CD8-positive, alpha-beta memory T cell (primary cell): ENCODE measurements around the gene LRP3. TPM values are rescaled to one million over a fixed set of nuclear protein-coding genes. Genes with fewer than 3 reads are reported as not detected.

Source experiments
- CTCF ChIA-PET: fragments of 350-600 bp; sonication (Branson Sonifier 250); formaldehyde crosslinking; loops from one replicate; lab custom pipeline; 2021; ENCODE audit warnings: antibody characterized with exemption; lab: Charles Lee
- POLR2A ChIA-PET: fragments of 350-600 bp; sonication (Branson Sonifier 250); formaldehyde crosslinking; loops from one replicate; lab custom pipeline; 2021; ENCODE audit warnings: antibody characterized with exemption; lab: Charles Lee
- DNase-seq, 5 donors: peaks; one replicate each; pipeline versions ENCODE4 v3.0.0 to v3.0.0-alpha.2; 2020 to 2022; ENCODE audit warnings: mixed read lengths in 1 of 5
- H3K27ac ChIP-seq: one replicate; pipeline ENCODE4 v1.7.0; 2013; ENCODE audit warnings: low read depth, mild to moderate bottlenecking, low read length, moderate library complexity
- H3K27me3 ChIP-seq: 2 replicates; pipeline ENCODE4 v1.7.0; 2013; ENCODE audit warnings: low read length, mild to moderate bottlenecking; ENCODE audit not compliant: insufficient read depth, poor library complexity, severe bottlenecking
- H3K36me3 ChIP-seq: 2 replicates; pipeline ENCODE4 v1.7.0; 2013; ENCODE audit warnings: mild to moderate bottlenecking, low read length, moderate library complexity; ENCODE audit not compliant: insufficient read depth
- H3K4me1 ChIP-seq: 2 replicates; pipeline ENCODE4 v1.7.0; 2013; ENCODE audit warnings: mild to moderate bottlenecking, low read length, moderate library complexity; ENCODE audit not compliant: insufficient read depth
- H3K4me3 ChIP-seq: 2 replicates; pipeline ENCODE4 v1.7.0; 2013; ENCODE audit warnings: mild to moderate bottlenecking, low read length
- H3K9me3 ChIP-seq: 2 replicates; pipeline ENCODE4 v1.7.0; 2013; ENCODE audit warnings: mild to moderate bottlenecking, low read length
- H3K27ac Mint-ChIP-seq, 8 donors: one replicate each; pipeline ENCODE4 v1.8.0; 2020 to 2021; ENCODE audit warnings: mixed read lengths in 8 of 8, mild to moderate bottlenecking in 6 of 8, inconsistent platforms in 3 of 8, moderate library complexity in 3 of 8
- H3K27me3 Mint-ChIP-seq, 2 donors: one replicate each; pipeline ENCODE4 v1.8.0; 2020 to 2021; ENCODE audit warnings: mixed read lengths in 2 of 2, mild to moderate bottlenecking in 1 of 2, moderate library complexity in 1 of 2
- H3K36me3 Mint-ChIP-seq, 3 donors: one replicate each; pipeline ENCODE4 v1.8.0; 2020 to 2021; ENCODE audit warnings: mixed read lengths in 3 of 3, inconsistent platforms in 1 of 3, mild to moderate bottlenecking in 1 of 3
- H3K4me1 Mint-ChIP-seq, 3 donors: one replicate each; pipeline ENCODE4 v1.8.0; 2020 to 2021; ENCODE audit warnings: mixed read lengths in 3 of 3, inconsistent platforms in 1 of 3, mild to moderate bottlenecking in 1 of 3
- H3K4me3 Mint-ChIP-seq, 7 donors: one replicate each; pipeline ENCODE4 v1.8.0; 2020 to 2021; ENCODE audit warnings: mixed read lengths in 7 of 7, mild to moderate bottlenecking in 6 of 7, moderate library complexity in 4 of 7, inconsistent platforms in 2 of 7
- H3K9me3 Mint-ChIP-seq, 5 donors: one replicate each; pipeline ENCODE4 v1.8.0; 2020 to 2022; ENCODE audit warnings: mixed read lengths in 5 of 5, mild to moderate bottlenecking in 3 of 5, moderate library complexity in 2 of 5, inconsistent platforms in 1 of 5
- polyA plus RNA-seq: library from polyadenylated mRNA; unstranded; fragments of 300-500 nt; fragmentation: Illumina TruSeq; gene quantifications from one replicate; pipeline ENCODE4 v1.2.3, GENCODE V29; 2021
- total RNA-seq, 2 experiments: library from RNA; stranded (reverse); gene quantifications; one replicate each; pipeline ENCODE4 v1.2.3, GENCODE V29; 2021

Gene LRP3
- total and polyA plus RNA-seq, 3 experiments from 2014 or later = 0.24 TPM; not detected in 2

DNA sequence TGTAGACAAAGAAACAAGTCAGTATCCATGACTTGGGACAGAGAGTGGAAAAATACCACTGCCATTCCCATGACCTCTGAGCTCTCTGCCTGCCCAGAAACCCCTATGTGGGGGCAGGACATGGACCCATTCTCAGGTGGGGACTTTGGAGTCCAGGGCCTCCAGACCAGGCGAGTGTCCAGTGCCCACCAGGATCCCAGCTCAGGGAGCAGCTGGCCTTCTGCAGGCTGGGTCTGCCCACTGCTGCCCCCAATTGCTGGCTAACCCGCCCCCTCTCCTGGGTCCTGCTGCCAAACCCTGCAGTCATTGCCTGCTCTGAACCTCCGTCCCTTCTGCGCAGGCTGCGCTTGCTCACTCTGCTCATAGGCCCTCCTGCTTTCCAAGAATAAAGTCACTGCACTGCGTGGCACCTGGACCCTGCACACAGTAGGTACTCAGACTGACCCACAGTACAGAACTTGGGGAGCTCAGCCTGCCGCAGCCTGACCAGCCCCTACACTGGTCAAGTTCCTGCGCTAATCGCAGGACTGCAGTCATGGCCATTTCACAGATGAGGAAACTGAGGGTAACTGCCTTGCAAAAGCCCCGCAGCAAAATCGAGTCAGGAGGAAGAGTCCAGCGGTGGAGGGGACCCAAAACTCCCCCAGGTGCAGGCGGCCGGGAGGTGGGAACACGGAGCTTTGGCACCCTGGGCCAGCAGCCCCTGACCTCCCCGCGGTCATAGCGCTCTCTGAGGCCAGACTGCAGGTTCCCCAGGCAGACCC, 30.7 kb downstream of the LRP3 start:
- DNase-seq = no peak
- H3K36me3 Mint-ChIP-seq = peaks cover 0 to 14% (median 0%) of the 10 kb centered on the region in 3 donors
- Histone ChIP-seq H3K36me3 (no peaks in the 10 kb centered on the region), H3K27ac (no peak overlapping the region), H3K4me3 (no peak overlapping the region), H3K27me3 (peaks cover 13% of the 10 kb centered on the region), H3K9me3 (no peaks in the 10 kb centered on the region), H3K4me1 (no peaks in the 10 kb centered on the region)
- H3K27ac Mint-ChIP-seq = peak overlapping the region in 1 of 8 donors; percentile 83
- peaks cover 53 to 73% of the 10 kb centered on the region in 2 donors for H3K27me3 Mint-ChIP-seq
- peaks cover 8 to 15% (median 8%) of the 10 kb centered on the region in 3 donors for H3K4me1 Mint-ChIP-seq
- POLR2A ChIA-PET = no interaction called here
- peak overlapping the region in 3 of 7 donors; percentile 33 to 53 (median 51) for H3K4me3 Mint-ChIP-seq
- CTCF ChIA-PET = interaction anchor here (2.3 kb wide), 1 partner anchor 11 kb away, joined by 9 read pairs; no protein-coding TSS in a partner anchor
- H3K9me3 Mint-ChIP-seq = peaks cover 16 to 21% (median 20%) of the 10 kb centered on the region in 5 donors

DNA sequence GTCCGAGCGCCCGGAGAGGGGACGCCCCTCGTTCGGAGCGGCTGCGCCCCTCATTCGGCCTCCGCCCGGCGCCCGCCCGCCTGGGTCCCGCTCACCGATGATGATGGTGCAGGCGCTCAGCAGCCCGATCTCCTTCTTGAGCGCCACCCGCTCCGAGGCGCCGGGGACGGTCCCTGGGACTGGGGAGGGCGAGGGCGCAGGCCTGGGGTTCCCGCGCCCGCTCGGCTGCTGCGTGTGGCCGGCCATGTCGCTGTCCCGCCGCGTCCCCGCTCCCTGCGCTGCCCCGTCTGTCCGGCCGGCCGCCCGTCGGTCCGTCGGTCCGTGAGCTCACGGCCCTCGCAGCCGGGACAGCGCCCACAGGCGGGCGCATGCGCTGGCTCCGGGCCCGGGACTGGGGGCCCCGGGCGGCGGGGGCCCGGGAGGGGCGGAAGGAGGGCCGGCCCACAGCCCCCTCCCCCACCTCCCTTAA, 31.4 kb downstream of the LRP3 start, which contains the start of gene SLC7A10:
Gene SLC7A10 (minus strand): TSS at position 393 of the 469 bp plus-strand sequence. CDS start 147 bp downstream, at position 246.
- H3K4me1 ChIP-seq = no peaks in the 10 kb centered on the region
- Mint-ChIP-seq H3K4me1 (peaks cover 8 to 15% (median 8%) of the 10 kb centered on the region in 3 donors), H3K27ac (peak within 1 kb of the TSS in 1 of 8 donors; percentile 83), H3K4me3 (peak within 1 kb of the TSS in 6 of 7 donors; percentile 53 to 80 (median 69)), H3K36me3 (peaks cover 0 to 15% (median 0%) of the 10 kb centered on the region in 3 donors), H3K27me3 (peaks cover 54 to 74% of the 10 kb centered on the region in 2 donors), H3K9me3 (peaks cover 16 to 22% (median 20%) of the 10 kb centered on the region in 5 donors)
- H3K36me3 ChIP-seq = no peaks in the 10 kb centered on the region
- ChIA-PET CTCF (interaction anchor here (1.2 kb wide), 1 partner anchor 49 kb away, joined by 3 read pairs; no protein-coding TSS in a partner anchor), POLR2A (no interaction called here)
- DNase-seq = no peak
- H3K27ac ChIP-seq = no peak within 1 kb of the TSS
- H3K27me3 ChIP-seq = peaks cover 13% of the 10 kb centered on the region
- no peak within 1 kb of the TSS for H3K4me3 ChIP-seq
- H3K9me3 ChIP-seq = no peaks in the 10 kb centered on the region

DNA sequence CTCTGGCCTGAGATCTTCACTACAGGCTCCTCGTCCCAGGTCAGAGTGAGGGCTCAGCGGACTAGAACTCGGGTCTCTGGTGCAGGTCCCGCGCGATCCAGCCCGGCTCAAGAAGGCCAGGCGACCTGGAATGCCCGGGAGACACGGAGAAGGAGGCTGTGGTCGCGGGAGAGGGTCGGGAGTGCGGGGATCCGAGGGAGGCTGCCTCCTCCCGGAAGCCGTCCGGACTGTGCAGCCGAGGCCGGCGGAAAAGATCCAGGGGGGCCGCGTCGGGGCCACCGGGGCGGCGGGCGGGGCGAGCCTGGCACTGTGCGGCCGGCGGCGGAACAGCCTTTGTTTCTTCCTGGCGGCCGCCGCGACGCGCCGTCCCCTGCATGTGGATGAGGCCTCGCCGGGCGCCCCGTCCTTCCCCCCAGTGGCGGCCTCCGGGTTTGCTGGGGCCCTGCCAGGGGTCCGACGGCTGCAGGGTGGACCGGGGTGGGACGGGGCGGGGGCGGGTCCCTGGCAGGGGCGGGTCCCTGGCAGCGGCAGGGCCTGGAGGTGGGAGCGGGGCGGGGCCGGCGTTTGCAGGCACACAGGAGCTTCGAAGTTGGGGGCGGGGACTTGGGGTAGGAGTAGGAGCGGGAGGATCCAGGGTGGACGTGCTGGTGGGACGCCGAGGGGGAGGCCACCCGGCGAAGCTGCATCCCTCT, 32.6 kb downstream of the LRP3 start:
- no peaks in the 10 kb centered on the region for H3K9me3 ChIP-seq
- Mint-ChIP-seq H3K27ac (no peak overlapping the region), H3K27me3 (peaks cover 53 to 70% of the 10 kb centered on the region in 2 donors), H3K4me3 (peak overlapping the region in 6 of 7 donors; percentile 48 to 80 (median 69)), H3K36me3 (peaks cover 0 to 15% (median 0%) of the 10 kb centered on the region in 3 donors), H3K9me3 (peaks cover 16 to 22% (median 21%) of the 10 kb centered on the region in 5 donors), H3K4me1 (peaks cover 8 to 15% (median 8%) of the 10 kb centered on the region in 3 donors)
- ChIA-PET CTCF (interaction anchor here (1.2 to 1.5 kb wide), 2 partner anchors 9 to 50 kb away, joined by 3 to 5 read pairs; no protein-coding TSS in a partner anchor), POLR2A (no interaction called here)
- H3K27ac ChIP-seq = no peak overlapping the region
- peaks cover 17% of the 10 kb centered on the region for H3K27me3 ChIP-seq
- DNase-seq = no peak
- H3K4me1 ChIP-seq = no peaks in the 10 kb centered on the region
- no peak overlapping the region for H3K4me3 ChIP-seq
- H3K36me3 ChIP-seq = no peaks in the 10 kb centered on the region

DNA sequence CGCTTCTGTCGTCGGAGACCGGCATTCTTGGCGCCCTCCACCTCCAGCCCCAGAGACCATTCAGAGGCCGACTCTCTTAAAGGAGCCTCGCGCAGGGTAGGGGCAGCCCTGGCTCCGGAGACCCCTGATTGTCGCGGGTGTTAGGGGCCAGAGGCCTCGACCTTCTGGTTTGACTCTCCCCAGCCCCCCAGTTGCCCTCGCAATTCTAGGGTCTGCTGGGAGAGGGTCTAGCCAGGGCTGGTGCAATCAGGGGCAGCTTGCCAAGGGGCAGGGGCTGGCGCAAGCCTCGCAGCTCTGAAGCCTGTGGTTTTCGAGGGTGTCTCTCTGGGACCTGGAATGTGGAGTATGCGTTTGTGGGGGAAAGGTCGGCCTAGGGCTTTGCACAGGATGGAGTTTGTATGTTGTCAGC, 33.1 kb downstream of the LRP3 start:
- Mint-ChIP-seq H3K36me3 (peaks cover 0 to 15% (median 0%) of the 10 kb centered on the region in 3 donors), H3K4me3 (peak overlapping the region in 6 of 7 donors; percentile 47 to 70 (median 62)), H3K27ac (no peak overlapping the region), H3K9me3 (peaks cover 16 to 22% (median 21%) of the 10 kb centered on the region in 5 donors), H3K4me1 (peaks cover 8 to 15% (median 8%) of the 10 kb centered on the region in 3 donors), H3K27me3 (peaks cover 56 to 70% of the 10 kb centered on the region in 2 donors)
- Histone ChIP-seq H3K27me3 (peaks cover 17% of the 10 kb centered on the region), H3K9me3 (no peaks in the 10 kb centered on the region), H3K36me3 (no peaks in the 10 kb centered on the region), H3K4me1 (no peaks in the 10 kb centered on the region), H3K27ac (no peak overlapping the region), H3K4me3 (no peak overlapping the region)
- ChIA-PET POLR2A (no interaction called here), CTCF (interaction anchor here (1.4 to 1.5 kb wide), 2 partner anchors 8 to 180 kb away, joined by 3 to 5 read pairs; no protein-coding TSS in a partner anchor)
- no peak for DNase-seq

DNA sequence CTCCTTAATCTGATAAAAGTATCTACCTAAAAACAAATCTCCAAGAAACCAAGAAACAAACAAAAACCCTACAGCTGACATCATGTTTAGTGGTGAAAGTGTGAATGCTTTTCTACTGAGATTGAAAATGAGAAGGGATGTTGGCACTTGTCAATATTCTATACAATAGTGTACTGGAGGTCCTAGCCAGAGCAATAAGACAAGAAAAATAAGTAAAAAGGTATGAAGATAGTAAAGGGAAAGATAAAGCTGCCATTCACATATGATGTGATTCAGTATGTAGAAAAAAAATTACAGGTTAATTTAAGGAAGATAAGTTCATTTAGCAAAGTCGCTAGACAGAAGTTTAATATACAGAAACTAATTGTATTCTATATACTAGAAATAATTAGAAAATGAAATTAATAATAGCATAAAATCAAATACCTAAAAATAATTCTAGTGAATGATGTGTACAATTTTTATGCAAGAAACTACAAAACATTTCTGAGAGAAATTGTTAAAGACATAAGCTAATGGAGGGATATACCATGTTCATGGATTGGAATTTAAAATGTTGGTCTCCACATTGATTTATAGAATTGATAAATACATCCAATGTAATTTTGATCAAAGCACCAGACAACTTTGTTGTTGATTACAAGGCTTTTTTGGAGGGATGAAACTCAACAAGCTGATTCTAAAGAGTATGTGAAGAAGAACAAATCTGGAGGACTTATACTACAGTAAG, 33.9 kb downstream of the LRP3 start:
- ChIA-PET CTCF (interaction anchor here (1.4 to 1.5 kb wide), 2 partner anchors 8 to 179 kb away, joined by 3 to 5 read pairs; no protein-coding TSS in a partner anchor), POLR2A (interaction anchor here (0.7 kb wide), 1 partner anchor 62 kb away, joined by 3 read pairs; no protein-coding TSS in a partner anchor)
- H3K27me3 ChIP-seq = peaks cover 17% of the 10 kb centered on the region

DNA sequence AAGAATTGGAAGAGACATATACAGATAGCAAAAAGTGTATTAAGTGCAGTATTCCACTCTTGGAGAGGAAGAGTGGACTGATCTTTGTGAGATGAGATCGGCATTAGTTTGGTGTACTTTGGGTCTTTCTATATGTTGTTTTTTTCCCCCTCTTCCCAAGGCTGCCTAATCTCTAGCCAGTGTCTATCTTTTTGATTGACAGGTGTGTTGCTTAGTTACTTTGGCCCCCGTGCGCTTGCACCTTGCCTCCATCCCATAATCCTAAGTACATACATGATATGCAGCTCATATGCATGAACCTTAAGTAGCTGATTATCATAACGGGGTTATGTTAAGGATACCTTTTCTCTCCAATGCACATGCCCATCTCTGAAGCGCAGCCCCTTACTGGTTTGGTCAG, 35.8 kb downstream of the LRP3 start:
- Histone ChIP-seq H3K36me3 (no peaks in the 10 kb centered on the region), H3K9me3 (no peaks in the 10 kb centered on the region), H3K27me3 (peaks cover 17% of the 10 kb centered on the region), H3K4me3 (no peak overlapping the region), H3K27ac (no peak overlapping the region), H3K4me1 (no peaks in the 10 kb centered on the region)
- ChIA-PET POLR2A (no interaction called here), CTCF (no interaction called here)
- DNase-seq = no peak
- Mint-ChIP-seq H3K27ac (no peak overlapping the region), H3K4me1 (peaks cover 7 to 14% (median 8%) of the 10 kb centered on the region in 3 donors), H3K27me3 (peaks cover 46 to 47% of the 10 kb centered on the region in 2 donors), H3K36me3 (peaks cover 0 to 15% (median 0%) of the 10 kb centered on the region in 3 donors), H3K4me3 (no peak overlapping the region), H3K9me3 (peaks cover 16 to 22% (median 21%) of the 10 kb centered on the region in 5 donors)

More for the DNA sequence above, 33.9 kb downstream of the LRP3 start:
- Mint-ChIP-seq H3K36me3 (peaks cover 0 to 15% (median 0%) of the 10 kb centered on the region in 3 donors), H3K9me3 (peaks cover 16 to 22% (median 21%) of the 10 kb centered on the region in 5 donors), H3K4me3 (no peak overlapping the region), H3K4me1 (peaks cover 8 to 15% (median 8%) of the 10 kb centered on the region in 3 donors), H3K27ac (no peak overlapping the region), H3K27me3 (peaks cover 56 to 63% of the 10 kb centered on the region in 2 donors)
- H3K27ac ChIP-seq = no peak overlapping the region
- H3K36me3 ChIP-seq = no peaks in the 10 kb centered on the region
- H3K9me3 ChIP-seq = no peaks in the 10 kb centered on the region
- no peak for DNase-seq
- no peak overlapping the region for H3K4me3 ChIP-seq
- no peaks in the 10 kb centered on the region for H3K4me1 ChIP-seq

DNA sequence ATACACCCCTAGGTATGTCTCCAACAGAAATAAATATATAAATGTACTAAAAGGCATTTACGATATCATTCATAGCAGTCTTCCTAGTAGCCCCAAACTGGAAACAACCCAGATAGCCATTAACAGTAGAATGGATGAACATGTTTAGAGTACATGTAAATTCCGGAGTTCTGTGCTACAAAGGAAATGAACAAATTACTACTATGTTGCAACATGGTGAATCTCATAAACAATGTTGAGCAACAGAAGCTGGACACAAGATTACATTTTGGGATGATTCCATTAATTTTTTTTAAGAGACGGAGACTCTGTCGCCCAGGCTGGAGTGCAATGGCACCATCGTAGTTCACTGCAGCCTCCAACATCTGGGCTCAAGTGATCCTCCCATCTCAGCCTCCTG, 37.4 kb downstream of the LRP3 start:
- no peak overlapping the region for H3K4me3 Mint-ChIP-seq
- H3K36me3 Mint-ChIP-seq = peaks cover 0 to 15% (median 0%) of the 10 kb centered on the region in 3 donors
- ChIA-PET CTCF (interaction anchor here (2.1 kb wide), 1 partner anchor 175 kb away, joined by 6 read pairs; no protein-coding TSS in a partner anchor), POLR2A (no interaction called here)
- H3K27me3 Mint-ChIP-seq = peaks cover 36 to 43% of the 10 kb centered on the region in 2 donors
- Histone ChIP-seq H3K36me3 (no peaks in the 10 kb centered on the region), H3K27me3 (peaks cover 13% of the 10 kb centered on the region), H3K27ac (no peak overlapping the region), H3K9me3 (no peaks in the 10 kb centered on the region), H3K4me1 (no peaks in the 10 kb centered on the region), H3K4me3 (no peak overlapping the region)
- H3K9me3 Mint-ChIP-seq = peaks cover 14 to 22% (median 19%) of the 10 kb centered on the region in 5 donors
- H3K27ac Mint-ChIP-seq = no peak overlapping the region
- H3K4me1 Mint-ChIP-seq = peaks cover 6 to 11% (median 10%) of the 10 kb centered on the region in 3 donors
- no peak for DNase-seq
